Measurements from ENCODE around the gene DNASE2B. TPM values are rescaled to one million over a fixed set of nuclear protein-coding genes. Genes with fewer than 3 reads are reported as not detected.

DNASE2B gene
- total RNA-seq, 1 experiment from 2014 or later = not detected

- DNase-seq = no peak
- H3K18ac ChIP-seq (ENCODE audit: insufficient read length, low read depth, low read length) = no peak overlapping the region
- no peak overlapping the region for H2BK12ac ChIP-seq (ENCODE audit: insufficient read length, low read depth, low read length)
- H3K23me2 ChIP-seq (ENCODE audit: insufficient read length, low read depth, low read length, poor library complexity, severe bottlenecking) = no peaks in the 10 kb centered on the region
- H3K4ac ChIP-seq (ENCODE audit: low read depth, low read length) = no peak overlapping the region
- H3K79me2 ChIP-seq (ENCODE audit: insufficient read depth, low read length) = no peaks in the 10 kb centered on the region
- H4K91ac ChIP-seq (ENCODE audit: insufficient read length, low read depth, low read length) = no peak overlapping the region
- H2AK5ac ChIP-seq (ENCODE audit: insufficient read length, low read length) = no peak overlapping the region
- H2BK20ac ChIP-seq (ENCODE audit: low read depth, low read length, poor library complexity, severe bottlenecking) = no peak overlapping the region
- H3K4me1 Mint-ChIP-seq = peaks cover 3 to 4% of the 10 kb centered on the region in 2 experiments; a peak in 1 of 4 replicates
- no peak overlapping the region for H2BK15ac ChIP-seq (ENCODE audit: low read depth, low read length)
- no peak overlapping the region for H2BK120ac ChIP-seq (ENCODE audit: low read depth, low read length, poor library complexity, severe bottlenecking)
- H3K4me2 ChIP-seq (ENCODE audit: insufficient read depth, insufficient read length, low read length) = no peak overlapping the region
- H3K14ac ChIP-seq (ENCODE audit: insufficient read depth, low read length) = no peak overlapping the region
- H3T11ph ChIP-seq (ENCODE audit: low read length) = no peak overlapping the region
- no peaks in the 10 kb centered on the region for H3K79me1 ChIP-seq (ENCODE audit: insufficient read depth, low read depth, low read length, poor library complexity, severe bottlenecking)
- peaks cover 0 to 5% of the 10 kb centered on the region in 2 experiments; a peak in 1 of 5 replicates for H3K9me3 Mint-ChIP-seq
- no peak overlapping the region for H2AFZ ChIP-seq (ENCODE audit: low read length)
- no peak overlapping the region for H3K9ac ChIP-seq (ENCODE audit: extremely low read depth, insufficient read length, low read length)
- H3K9me3 ChIP-seq (ENCODE audit: control insufficient read depth, low read depth, low read length) = no peaks in the 10 kb centered on the region
- H3K36me3 Mint-ChIP-seq (ENCODE audit: insufficient read depth in 1 of 3, low read depth in 3 of 3) = peaks cover 0 to 6% (median 0%) of the 10 kb centered on the region in 3 experiments; a peak in 1 of 7 replicates
- no peak overlapping the region for H3K56ac ChIP-seq (ENCODE audit: insufficient read length, low read depth, low read length)
- no peak overlapping the region for H3K27ac ChIP-seq (ENCODE audit: insufficient read length, low read depth, low read length)
- no peak overlapping the region for H3K27ac Mint-ChIP-seq
- H3K27me3 ChIP-seq (ENCODE audit: insufficient read depth, low read length) = no peaks in the 10 kb centered on the region
- WGBS (ENCODE audit: extremely low coverage, insufficient read length, low lambda C conversion rate) = no CpG with 5 or more reads among the region's 4 CpGs
- no peak overlapping the region for H4K8ac ChIP-seq (replicated peaks; ENCODE audit: insufficient read length, low read depth, low read length)
- H3K27me3 Mint-ChIP-seq (ENCODE audit: low read depth) = peaks cover 2% of the 10 kb centered on the region; the same call in 1 of the 2 replicates
- no peak overlapping the region for H3K23ac ChIP-seq (ENCODE audit: insufficient read length, low read depth, low read length)
- H3K4me1 ChIP-seq (ENCODE audit: insufficient read depth, low read length) = no peaks in the 10 kb centered on the region
- H4K5ac ChIP-seq (ENCODE audit: insufficient read length, low read depth, low read length) = no peak overlapping the region
- no peak for TF ChIP-seq CTCF (conservative IDR thresholded peaks at IDR 0.05)
- no peak overlapping the region for H3K4me3 Mint-ChIP-seq
- H4K20me1 ChIP-seq (ENCODE audit: control insufficient read depth, insufficient read depth, insufficient read length) = no peaks in the 10 kb centered on the region
- H2BK5ac ChIP-seq (ENCODE audit: insufficient read length, low read length) = no peak overlapping the region
Observed at GRCh38 chr1:84434801-84435549, 36.7 kb downstream of the DNASE2B start.

Data from H9 (cell line).